GM19328 (cell line): Measurements from ENCODE around the gene RBSN.
A peak's percentile ranks its signal among the peaks of the same experiment; 100 is the strongest.

ENCODE experiments used
- ATAC-seq: cut with Tn5 transposase; IDR thresholded peaks from one replicate; pipeline ENCODE4 v1.9.1; 2021; ENCODE audit warnings: mild to moderate bottlenecking, moderate library complexity; ENCODE audit not compliant: unreplicated experiment

Gene RBSN

GRCh38 chr3:15063656-15064286 lies 35.2 kb downstream of the RBSN start:
- no peak for ATAC-seq

DNA sequence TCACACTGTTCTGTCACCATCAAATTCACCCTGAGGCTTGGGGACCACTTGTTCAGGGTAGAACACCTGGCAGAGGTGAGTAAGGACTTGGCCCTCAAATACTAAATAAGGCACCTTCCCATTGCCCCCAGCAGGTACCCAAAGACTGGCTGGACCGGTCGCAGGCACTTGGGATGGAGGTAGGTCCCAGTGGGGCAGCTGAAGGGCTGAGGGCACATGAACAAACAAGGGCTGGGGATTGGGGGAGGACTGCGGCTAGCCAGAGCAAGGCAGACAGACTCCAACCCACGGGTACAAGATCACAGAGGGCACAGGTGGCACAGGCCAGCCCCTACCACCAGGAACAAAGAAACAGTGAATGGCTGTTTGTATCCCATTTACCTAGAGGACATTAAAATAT lies 35.7 kb downstream of the RBSN start:
- ATAC-seq: no peak

GRCh38 chr3:15060029-15060428 lies 38.9 kb downstream of the RBSN start:
- no peak for ATAC-seq

DNA sequence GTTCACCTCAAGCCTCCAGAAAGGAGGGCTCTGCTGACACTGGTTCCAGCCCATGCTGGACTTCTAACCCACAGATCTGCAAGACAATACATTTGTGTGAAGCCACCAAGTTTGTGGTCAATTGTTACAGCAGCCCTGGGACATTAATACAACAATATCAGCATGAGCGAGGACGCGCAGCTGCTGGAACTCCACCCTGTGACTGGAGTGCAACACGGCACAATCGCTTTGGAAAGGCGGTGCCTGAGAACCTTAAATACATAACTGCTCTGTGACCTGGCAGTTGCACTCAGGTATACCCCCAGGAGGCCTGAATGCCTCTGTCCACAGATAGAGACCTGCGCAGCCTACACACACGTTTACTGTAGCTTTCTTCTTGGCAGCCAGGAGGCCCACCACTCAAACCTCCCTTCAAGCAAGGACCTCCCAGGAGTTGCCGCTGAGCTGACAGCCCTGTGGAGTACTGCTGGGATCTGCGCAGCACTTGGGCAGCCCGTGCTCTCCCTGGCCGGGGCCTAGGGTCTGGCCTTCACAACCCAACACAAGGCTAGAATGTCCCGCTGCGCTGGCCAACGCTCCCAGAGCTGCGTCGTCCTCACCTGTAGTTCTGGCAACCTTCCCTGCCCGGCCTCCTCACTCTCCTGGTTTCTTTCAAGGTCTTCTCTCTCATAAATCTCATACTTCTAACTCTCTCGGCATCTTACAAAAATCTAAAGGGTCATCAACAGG lies 42.1 kb downstream of the RBSN start:
- ATAC-seq: no peak

DNA sequence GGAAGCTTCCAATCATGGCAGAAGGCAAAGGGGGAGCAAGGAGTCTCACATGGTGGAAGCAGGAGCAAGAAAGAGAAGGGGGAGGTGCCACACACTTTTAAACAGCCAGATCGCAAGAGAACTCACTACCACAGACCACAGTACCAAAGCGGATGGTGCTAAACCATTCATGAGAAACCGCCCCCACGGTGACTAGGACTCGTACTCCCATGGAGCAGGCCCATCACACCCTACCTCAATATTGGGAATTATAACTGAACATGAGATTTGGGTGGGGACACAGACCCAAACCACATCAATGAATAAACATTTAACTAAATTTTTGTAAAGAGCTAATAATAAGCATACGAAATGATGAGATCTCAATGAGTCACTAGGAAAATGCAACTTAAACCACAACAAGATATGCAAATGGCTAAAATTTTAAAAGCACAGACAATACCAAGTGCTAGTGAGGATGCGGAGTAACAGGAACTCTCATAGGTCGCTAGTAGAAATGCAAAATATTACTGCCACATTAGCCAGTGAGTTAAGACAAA lies 43.9 kb downstream of the RBSN start:
- peak; percentile 37 for ATAC-seq

DNA sequence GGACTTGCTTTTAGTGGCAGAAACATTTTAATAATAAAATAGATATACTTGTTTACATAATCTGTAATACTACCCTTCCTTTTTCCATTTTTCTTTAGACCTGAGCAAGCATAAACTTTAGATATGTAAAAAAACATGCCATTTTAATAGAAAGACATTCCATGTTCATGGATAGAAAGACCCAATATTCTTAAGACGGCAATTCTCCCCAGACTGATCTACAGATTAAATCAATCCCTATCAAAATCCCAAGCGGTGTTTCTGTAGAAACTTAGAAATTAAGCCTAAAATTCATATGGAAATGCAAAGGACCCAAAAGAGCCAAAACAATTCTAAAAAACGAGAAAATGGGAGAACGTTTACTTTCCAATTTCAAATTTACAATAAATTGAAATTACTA lies 45.4 kb downstream of the RBSN start:
- ATAC-seq: no peak

DNA sequence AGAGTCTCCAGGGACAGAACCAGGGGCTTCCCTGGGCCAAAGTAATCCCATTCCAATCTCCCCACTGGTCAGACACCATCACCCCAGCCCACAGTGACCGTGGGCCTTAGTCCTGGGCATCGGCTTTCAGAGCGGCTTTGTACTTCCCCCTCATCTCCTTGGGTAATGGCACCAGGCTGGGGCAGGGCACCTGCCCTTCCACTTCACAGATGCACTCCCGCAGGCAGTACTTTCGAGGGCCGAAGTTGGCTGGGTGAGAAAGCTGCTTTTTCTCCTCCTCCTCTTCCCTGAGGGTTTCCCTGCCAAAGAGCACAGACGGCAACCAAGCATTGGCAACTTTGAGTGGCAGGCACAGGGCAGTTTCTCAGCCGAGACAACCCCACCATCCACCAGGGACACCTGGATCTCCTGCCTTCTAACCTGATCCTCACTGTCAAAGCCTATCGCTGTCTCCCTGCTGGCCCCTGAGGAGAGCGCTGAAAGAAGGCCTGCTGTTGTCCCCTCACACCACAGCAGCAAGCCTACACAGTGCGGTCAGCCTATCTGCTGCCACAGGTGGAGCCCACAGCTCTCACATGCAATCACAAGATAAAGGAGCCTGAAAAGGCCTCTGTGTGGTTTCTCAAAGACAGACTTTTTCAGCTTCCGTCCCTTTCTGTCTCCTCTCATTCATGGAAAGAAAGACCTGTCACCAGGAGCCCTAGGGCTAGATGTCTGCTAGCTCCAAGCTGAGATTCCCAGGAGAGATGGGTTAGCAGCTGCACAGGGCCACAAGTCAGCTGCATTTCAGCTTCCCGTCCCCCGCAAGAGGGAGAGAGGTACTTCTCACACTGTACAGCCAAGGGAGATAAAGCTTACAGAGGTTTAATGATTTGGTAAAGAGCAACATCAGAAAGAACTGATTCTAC lies 46.4 kb downstream of the RBSN start:
- ATAC-seq: no peak

- ATAC-seq: peak; percentile 61
Measured at GRCh38 chr3:15051531-15051930, 47.4 kb downstream of the RBSN start.

- peak; percentile 85 for ATAC-seq
Measured at GRCh38 chr3:15050405-15051092, 48.4 kb downstream of the RBSN start.

- no peak for ATAC-seq
Measured at GRCh38 chr3:15049584-15049983, 49.4 kb downstream of the RBSN start.

DNA sequence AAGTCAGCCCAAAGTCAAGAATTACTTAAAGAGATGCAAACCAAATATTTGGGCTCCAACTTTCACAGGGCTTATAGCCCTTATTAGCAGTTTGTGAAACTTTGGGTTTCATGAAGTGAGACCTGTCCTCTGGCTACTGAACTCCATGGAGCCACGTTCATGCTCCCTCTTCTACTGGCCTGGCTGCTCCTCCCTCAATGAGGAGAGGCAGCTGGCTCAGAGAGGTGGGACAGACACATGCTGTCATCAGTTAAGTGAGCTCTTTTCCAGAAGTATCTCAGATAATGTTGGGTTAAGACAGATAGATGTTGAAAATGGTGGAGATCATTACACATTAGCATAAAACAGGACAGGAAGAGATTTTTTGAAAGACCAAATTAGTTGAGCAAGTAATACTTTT lies 53.3 kb downstream of the RBSN start:
- ATAC-seq: no peak

DNA sequence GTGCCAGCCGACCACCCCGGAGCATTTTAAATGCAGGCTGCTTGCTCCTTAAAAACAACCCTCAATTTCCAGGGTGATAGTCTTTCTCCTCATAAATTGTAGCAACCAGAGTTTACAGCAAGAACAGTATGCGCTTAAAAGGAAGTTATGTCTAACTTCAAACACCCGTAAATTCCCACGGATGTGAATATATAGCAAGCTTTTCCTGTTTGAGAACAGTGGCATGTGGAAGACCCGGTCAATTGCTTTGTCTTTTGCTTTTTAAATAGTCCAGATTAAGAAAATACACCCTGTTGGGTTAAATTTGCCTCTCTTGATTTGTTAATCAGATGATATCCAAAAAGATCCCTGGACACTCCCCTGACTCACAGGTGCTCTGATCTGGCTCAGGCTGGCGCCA lies 54.6 kb downstream of the RBSN start:
- no peak for ATAC-seq

DNA sequence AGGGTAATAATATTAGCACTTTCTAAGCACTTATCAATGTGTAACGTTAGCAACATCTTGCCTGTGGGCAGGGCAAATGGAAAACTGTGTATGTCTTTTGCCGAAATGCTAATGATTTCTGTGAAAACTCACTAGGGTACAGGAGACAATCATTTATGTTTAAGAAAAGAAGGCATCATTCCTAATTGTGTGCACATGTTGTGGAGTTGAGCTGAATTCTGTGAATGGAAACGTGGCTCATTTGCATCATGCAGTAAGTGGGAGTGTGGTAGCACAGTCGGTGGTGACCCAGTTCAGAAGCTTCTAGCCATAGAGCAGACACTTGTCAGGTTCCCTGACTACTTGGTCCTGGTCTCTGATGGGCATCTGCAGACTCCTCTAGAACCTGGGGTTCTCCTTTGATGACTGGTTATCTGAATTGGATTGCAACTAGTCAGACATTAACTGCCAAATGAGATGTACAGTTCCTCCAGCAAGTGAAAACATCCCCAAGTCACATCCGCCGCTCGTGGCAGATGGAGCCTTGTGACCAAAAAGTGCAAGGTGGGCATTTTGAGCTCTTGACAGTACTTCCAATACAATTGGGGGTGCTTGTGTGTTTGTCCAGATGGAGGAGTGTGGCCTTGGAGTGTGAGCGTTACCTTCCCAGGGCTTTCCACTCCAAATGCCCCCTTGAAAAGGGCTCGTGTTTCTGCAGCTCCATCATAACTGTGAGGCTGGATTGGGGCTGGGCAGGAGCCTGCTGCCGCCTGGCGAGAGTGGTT lies 55.4 kb downstream of the RBSN start:
- no peak for ATAC-seq

DNA sequence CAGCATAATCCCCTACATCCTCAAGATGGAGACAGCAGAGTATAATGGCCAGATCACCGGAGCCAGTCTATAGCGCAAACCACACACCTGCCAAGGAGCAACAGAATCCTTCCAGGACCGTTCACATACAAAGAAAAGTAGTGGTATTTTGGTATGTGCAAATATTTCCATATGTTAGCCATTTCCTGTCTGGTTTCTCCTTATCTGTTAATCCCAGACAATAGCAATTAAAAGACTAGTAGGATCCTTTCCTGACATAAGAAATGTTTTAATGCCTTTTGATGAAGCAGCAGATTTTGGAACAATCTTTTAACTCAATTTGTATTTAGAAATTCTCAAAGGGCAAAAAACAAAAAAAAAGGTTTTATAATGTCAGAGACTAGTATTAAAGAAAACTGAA lies 56.0 kb downstream of the RBSN start:
- no peak for ATAC-seq

GRCh38 chr3:15041950-15042349 lies 57.0 kb downstream of the RBSN start:
- ATAC-seq: no peak

- no peak for ATAC-seq
Measured at GRCh38 chr3:15040844-15041243, 58.1 kb downstream of the RBSN start.

- ATAC-seq: no peak
Measured at GRCh38 chr3:15038306-15038705, 60.6 kb downstream of the RBSN start.

GRCh38 chr3:15033103-15033502 lies 65.8 kb downstream of the RBSN start:
- no peak for ATAC-seq

GRCh38 chr3:15032650-15033049 lies 66.3 kb downstream of the RBSN start:
- no peak for ATAC-seq

- no peak for ATAC-seq
Measured at GRCh38 chr3:15029625-15030024, 69.3 kb downstream of the RBSN start.
